Muscle of leg (tissue), 11 donors: ENCODE measurements around the gene FOXI1. TPM values are rescaled to one million over a fixed set of nuclear protein-coding genes. Genes with fewer than 3 reads are reported as not detected.
A peak's percentile ranks its signal among the peaks of the same experiment; 100 is the strongest.
"Not testable (repeated sequence)": the region's sequence is repeated elsewhere in the genome, so short reads cannot be mapped to it uniquely, and the experiment has no call there.

Experiments used
- DNase-seq: peaks from one replicate; pipeline ENCODE4 v3.0.0; 2013
- H3K27ac ChIP-seq: one replicate; pipeline ENCODE4 v1.5.1; 2013; ENCODE audit warnings: mild to moderate bottlenecking, low read length, control low read depth
- H3K27me3 ChIP-seq: one replicate; pipeline ENCODE4 v1.6.1; 2013; ENCODE audit warnings: low read length; ENCODE audit not compliant: control insufficient read depth, insufficient read depth
- H3K36me3 ChIP-seq: one replicate; pipeline ENCODE4 v1.6.1; 2013; ENCODE audit warnings: low read length; ENCODE audit not compliant: control insufficient read depth, insufficient read depth
- H3K4me1 ChIP-seq: one replicate; pipeline ENCODE4 v1.6.1; 2013; ENCODE audit warnings: low read length; ENCODE audit not compliant: control insufficient read depth, insufficient read depth
- H3K4me3 ChIP-seq: one replicate; pipeline ENCODE4 v1.5.1; 2013; ENCODE audit warnings: low read length, control low read depth
- H3K9me3 ChIP-seq: replicated peaks from 2 replicates; pipeline ENCODE4 v1.6.1; 2013; ENCODE audit warnings: low read depth, low read length; ENCODE audit not compliant: control insufficient read depth
- whole genome bisulfite sequencing: methylation state at CpG from one replicate; pipeline ENCODE4 v1.1.5; 2013; ENCODE audit warnings: missing lambda C conversion rate; ENCODE audit not compliant: insufficient coverage; 5-methylcytosine and 5-hydroxymethylcytosine counted together
- polyA plus RNA-seq, 8 donors: library from polyadenylated mRNA; unstranded; fragments of 120-200 nt; gene quantifications; one replicate each; pipeline versions ENCODE4 v1.2.1 to v1.2.3, GENCODE V29; 2013; ENCODE audit warnings: inconsistent platforms in 1 of 8, low replicate concordance in 1 of 8; ENCODE audit not compliant: insufficient read length in 8 of 8, insufficient read depth in 1 of 8
- total RNA-seq: library from RNA; stranded (reverse); fragments of 120-200 nt; gene quantifications from one replicate; pipeline ENCODE4 v1.2.4, GENCODE V29; 2013

FOXI1 gene
- total and polyA plus RNA-seq, 9 donors, result not detected

DNA sequence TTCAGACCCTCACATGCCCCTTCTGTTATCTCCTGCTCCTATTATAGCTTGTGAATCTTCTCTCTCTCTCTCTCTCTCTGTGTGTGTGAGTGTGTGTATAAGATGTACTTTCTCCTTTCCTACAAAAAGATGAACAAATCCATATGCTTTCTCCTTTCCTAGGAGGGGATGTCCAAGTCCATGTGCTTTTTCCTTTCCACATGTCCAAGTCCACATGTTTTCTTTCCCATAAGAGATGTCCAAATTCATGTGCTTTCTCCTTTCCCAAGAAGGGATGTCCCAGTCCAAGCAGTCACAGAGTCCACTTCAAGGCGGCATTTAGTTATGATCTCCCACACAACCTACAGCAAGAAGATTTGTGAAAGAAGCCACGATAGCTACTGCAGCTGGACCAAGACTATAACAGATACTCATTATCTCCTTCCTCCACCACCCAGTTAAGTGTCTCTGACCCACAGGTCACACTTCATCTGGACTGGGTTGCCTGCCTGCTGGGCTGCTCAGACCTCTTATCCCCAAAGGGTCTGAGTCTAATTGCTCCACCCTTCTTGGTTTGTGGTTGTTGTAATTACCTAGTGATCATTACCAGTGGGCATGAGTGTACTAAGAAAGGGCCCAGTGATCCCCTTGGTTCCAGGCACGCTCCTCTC, 18.4 kb upstream of the FOXI1 start:
- 81% methylated on average over 3 of the region's 3 CpGs for WGBS

DNA sequence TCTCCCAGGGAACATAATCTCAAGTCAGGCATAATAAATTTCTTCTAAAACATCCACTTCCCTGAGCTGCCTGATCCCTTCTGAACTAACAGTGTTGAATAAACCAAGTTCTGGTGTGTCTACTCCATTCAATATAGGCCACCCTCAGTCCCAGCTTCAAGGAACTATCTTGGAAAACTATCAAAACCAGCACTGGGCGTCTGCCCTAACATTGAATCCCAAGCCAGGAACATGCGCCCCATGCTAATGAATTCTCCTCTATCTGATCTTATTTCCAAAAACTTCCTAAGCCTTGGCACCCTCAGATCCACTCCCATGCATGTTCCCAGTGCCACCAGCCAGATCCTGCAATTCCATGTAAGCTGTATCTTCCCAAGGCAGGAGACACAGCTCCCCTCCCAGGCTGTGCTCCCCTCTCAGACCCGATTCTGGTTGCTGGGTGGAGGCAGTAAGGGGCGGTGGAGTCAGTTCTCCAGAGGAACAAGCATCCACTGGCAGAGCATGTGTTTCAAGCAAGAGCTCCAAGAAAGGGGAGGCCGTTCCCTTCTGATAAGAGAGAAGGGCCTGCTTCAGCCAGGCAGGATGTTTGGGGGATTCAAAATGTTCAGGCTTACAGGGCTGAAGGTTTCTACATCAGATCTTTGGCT, 13.1 kb upstream of the FOXI1 start:
- no peak for DNase-seq
- no peak overlapping the region for H3K27ac ChIP-seq
- no peak overlapping the region for H3K4me3 ChIP-seq
- H3K36me3 ChIP-seq, result no peaks in the 10 kb centered on the region
- WGBS, result 63% methylated on average over 4 of the region's 5 CpGs
- no peaks in the 10 kb centered on the region for H3K4me1 ChIP-seq
- no peaks in the 10 kb centered on the region for H3K9me3 ChIP-seq
- H3K27me3 ChIP-seq, result peaks cover 2% of the 10 kb centered on the region

More for the DNA sequence above, 18.4 kb upstream of the FOXI1 start:
- H3K27me3 ChIP-seq, result no peaks in the 10 kb centered on the region
- no peak for DNase-seq
- H3K27ac ChIP-seq, result no peak overlapping the region
- H3K4me1 ChIP-seq, result no peaks in the 10 kb centered on the region
- H3K9me3 ChIP-seq, result no peaks in the 10 kb centered on the region
- no peaks in the 10 kb centered on the region for H3K36me3 ChIP-seq
- H3K4me3 ChIP-seq, result no peak overlapping the region

DNA sequence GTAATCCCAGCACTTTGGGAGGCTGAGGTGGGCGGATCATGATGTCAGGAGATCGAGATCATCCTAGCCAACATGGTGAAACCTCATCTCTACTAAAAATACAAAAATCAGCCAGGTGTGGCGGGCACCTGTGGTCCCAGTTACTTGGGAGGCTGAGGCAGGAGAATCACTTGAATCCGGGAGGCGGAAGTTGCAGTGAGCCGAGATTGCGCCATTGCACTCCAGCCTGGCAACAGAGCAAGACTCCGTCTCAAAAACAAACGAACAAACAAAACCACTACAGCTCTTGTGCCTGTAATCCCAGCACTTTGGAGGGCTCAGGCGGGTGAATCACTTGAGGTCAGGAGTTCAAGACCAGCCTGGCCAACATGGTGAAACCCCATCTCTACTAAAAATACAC, 11.4 kb upstream of the FOXI1 start:
- H3K4me3 ChIP-seq, H3K4me1 ChIP-seq, H3K36me3 ChIP-seq, H3K27ac ChIP-seq, H3K27me3 ChIP-seq, DNase-seq, H3K9me3 ChIP-seq: not testable (repeated sequence)
- 100% methylated on average over 6 of the region's 10 CpGs for WGBS

- Histone ChIP-seq H3K27me3 (peaks cover 2% of the 10 kb centered on the region), H3K4me3 (no peak overlapping the region), H3K27ac (no peak overlapping the region), H3K9me3 (peaks cover 6% of the 10 kb centered on the region), H3K4me1 (peaks cover 5% of the 10 kb centered on the region), H3K36me3 (no peaks in the 10 kb centered on the region)
- WGBS, result no CpG with 5 or more reads among the region's 1 CpG
- no peak for DNase-seq
These were observed 10.1 kb upstream of the FOXI1 start for GRCh38 chr5:170095646-170096045.

GRCh38 chr5:170097934-170098333, 7.8 kb upstream of the FOXI1 start:
- Histone ChIP-seq H3K4me3 (no peak overlapping the region), H3K27me3 (no peaks in the 10 kb centered on the region), H3K4me1 (peaks cover 5% of the 10 kb centered on the region), H3K27ac (no peak overlapping the region), H3K9me3 (peaks cover 6% of the 10 kb centered on the region), H3K36me3 (no peaks in the 10 kb centered on the region)
- DNase-seq, result peak; percentile 67
- WGBS, result 73% methylated on average over 7 of the region's 9 CpGs

- WGBS, result 17% methylated on average over 7 of the region's 13 CpGs
- H3K27me3 ChIP-seq, result no peaks in the 10 kb centered on the region
- H3K4me3 ChIP-seq, result no peak overlapping the region
These were observed 5.4 kb upstream of the FOXI1 start for GRCh38 chr5:170100066-170100943.

GRCh38 chr5:170103447-170103846, 2.2 kb upstream of the FOXI1 start:
- no CpG with 5 or more reads among the region's 1 CpG for WGBS
- Histone ChIP-seq H3K36me3 (no peaks in the 10 kb centered on the region), H3K27me3 (no peaks in the 10 kb centered on the region), H3K9me3 (peaks cover 6% of the 10 kb centered on the region), H3K4me3 (no peak overlapping the region), H3K27ac (no peak overlapping the region), H3K4me1 (peaks cover 5% of the 10 kb centered on the region)
- DNase-seq, result no peak

More at GRCh38 chr5:170100066-170100943, 5.4 kb upstream of the FOXI1 start:
- Histone ChIP-seq H3K36me3 (no peaks in the 10 kb centered on the region), H3K9me3 (peaks cover 6% of the 10 kb centered on the region), H3K27ac (no peak overlapping the region), H3K4me1 (peaks cover 5% of the 10 kb centered on the region)
- DNase-seq, result peak; percentile 91

DNA sequence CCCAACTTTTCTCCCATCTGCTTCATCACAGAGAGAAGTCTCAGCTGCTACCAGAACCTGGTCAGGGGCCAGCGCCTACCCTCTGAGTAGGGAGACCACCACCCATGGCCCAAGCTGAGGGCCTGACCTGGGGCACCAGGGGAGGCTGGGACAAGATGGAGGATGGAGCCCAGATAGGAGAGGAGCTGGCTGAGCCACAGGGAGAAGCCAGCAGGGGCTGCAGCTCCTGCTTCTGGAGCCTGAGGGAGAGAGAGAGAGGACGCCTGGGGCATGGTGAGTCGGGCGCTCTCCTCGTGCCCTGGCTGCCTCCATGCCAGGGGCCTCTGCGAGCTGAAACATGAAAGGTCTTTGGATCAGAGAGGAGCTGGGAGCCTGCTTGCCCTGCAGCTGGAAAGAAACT, 1.4 kb upstream of the FOXI1 start:
- Histone ChIP-seq H3K4me1 (peaks cover 9% of the 10 kb centered on the region), H3K36me3 (no peaks in the 10 kb centered on the region), H3K9me3 (peaks cover under 1% of the 10 kb centered on the region), H3K27me3 (no peaks in the 10 kb centered on the region), H3K27ac (no peak overlapping the region), H3K4me3 (no peak overlapping the region)
- 70% methylated on average over 6 of the region's 6 CpGs for WGBS
- DNase-seq, result no peak

DNA sequence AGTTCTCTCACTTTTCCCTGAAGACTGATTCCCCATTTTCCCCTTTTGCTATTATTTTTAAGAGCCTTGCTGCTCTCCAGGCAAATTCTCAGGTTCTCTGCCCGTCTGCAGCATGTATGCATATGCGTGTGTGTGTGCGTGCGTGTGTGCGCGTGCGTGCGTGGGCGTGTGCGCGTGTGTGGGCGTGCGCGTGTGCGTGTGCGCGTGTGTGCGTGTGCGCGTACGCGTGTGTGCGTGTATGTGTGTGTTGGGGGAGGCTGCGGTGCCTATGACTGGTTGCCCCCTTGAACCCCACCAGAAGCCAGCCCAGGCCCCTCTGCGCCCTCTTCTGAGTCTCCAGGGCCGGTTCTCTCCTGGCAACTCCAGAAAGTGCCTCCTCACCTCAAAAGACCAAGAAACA, 987 bp upstream of the FOXI1 start:
- H3K27ac ChIP-seq, result no peak overlapping the region
- 89% methylated on average over 9 of the region's 26 CpGs for WGBS
- no peaks in the 10 kb centered on the region for H3K9me3 ChIP-seq
- no peak overlapping the region for H3K4me3 ChIP-seq
- H3K4me1 ChIP-seq, result peaks cover 13% of the 10 kb centered on the region
- H3K36me3 ChIP-seq, result no peaks in the 10 kb centered on the region
- no peak for DNase-seq
- H3K27me3 ChIP-seq, result no peaks in the 10 kb centered on the region

DNA sequence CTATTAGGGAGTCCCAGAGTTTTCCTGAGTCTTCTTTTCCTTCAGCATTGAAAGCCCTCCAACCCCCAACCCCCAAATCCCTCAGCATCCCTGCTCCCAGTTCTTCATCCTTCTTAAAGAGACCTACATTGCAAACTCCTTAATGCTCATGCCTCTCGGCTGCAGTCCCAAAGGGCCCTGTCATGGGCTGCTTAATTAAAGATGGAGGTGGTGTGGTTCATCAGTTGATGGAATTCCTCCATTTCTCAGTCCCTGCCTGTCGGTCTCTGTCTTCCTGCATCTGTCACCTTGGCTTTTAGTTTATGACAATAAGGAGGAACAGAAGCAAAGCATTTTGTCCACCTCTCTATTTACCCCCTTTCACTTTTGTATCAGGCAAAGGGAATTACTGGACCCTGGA, 2.0 kb downstream of the FOXI1 start:
- Histone ChIP-seq H3K27ac (no peak overlapping the region), H3K4me1 (peaks cover 8% of the 10 kb centered on the region), H3K4me3 (no peak overlapping the region), H3K9me3 (no peaks in the 10 kb centered on the region), H3K27me3 (no peaks in the 10 kb centered on the region), H3K36me3 (no peaks in the 10 kb centered on the region)
- WGBS, result no CpG with 5 or more reads among the region's 2 CpGs
- DNase-seq, result no peak
